ENCODE results near the gene SLC35A2. TPM values are rescaled to one million over a fixed set of nuclear protein-coding genes. Genes with fewer than 3 reads are reported as not detected.

The SLC35A2 gene
- total RNA-seq (2021; ENCODE audit: unreplicated experiment) (35.0 TPM), Bru-seq, nascent RNA (percentile 66 among the genes with signal in this experiment), BruChase-seq, experiment 1, labeled RNA remaining after a 6-hour chase (percentile 88 among the genes with signal in this experiment), BruChase-seq, experiment 2, labeled RNA remaining after a 2-hour chase (percentile 87 among the genes with signal in this experiment)
- polyA plus RNA-seq (2012) = 29.2 and 34.0 TPM in 2 replicates
- long read RNA-seq, transcript SLC35A2-204 (4 exons, 3,047 nt) = major isoform, 16 of 56 reads
- long read RNA-seq, partial matches to known transcripts = 28 of 56 reads
- long read RNA-seq, other reads (novel, unspliced or antisense) = 1 of 56 reads

- H3K9ac ChIP-seq (ENCODE audit: low read length) = peak within 1 kb of the TSS; percentile 85
- TF ChIP-seq TCF7L2 (IDR thresholded peaks at IDR 0.05; ENCODE audit: borderline replicate concordance, extremely low read depth, insufficient read depth, insufficient read length) (peak; percentile 66), POLR2AphosphoS5 (IDR thresholded peaks at IDR 0.05; ENCODE audit: low read depth, low read length) (peak; percentile 78), POLR2A (IDR thresholded peaks at IDR 0.05; ENCODE audit: borderline replicate concordance, extremely low read depth, insufficient read depth, insufficient read length) (peak; percentile 40), YY1 (IDR thresholded peaks at IDR 0.05; ENCODE audit: extremely low read depth, insufficient replicate concordance, low read depth, low read length) (peak; percentile 87), SIN3A (IDR thresholded peaks at IDR 0.05; ENCODE audit: low read depth) (no peak), SRF (IDR thresholded peaks at IDR 0.05; ENCODE audit: low read depth) (no peak)
- ChIA-PET POLR2A (interaction anchor here (1.3 to 1.5 kb wide), 3 partner anchors 14 to 175 kb away, joined by 3 to 12 read pairs (median 5); partner anchors contain the start of genes PQBP1 and TIMM17B), RAD21 (ENCODE audit: low non-redundant PET in 1 of 2, low total read pairs in 2 of 2, uncharacterized antibody in 2 of 2, unreplicated experiment in 2 of 2) (no interaction called here), CTCF (no interaction called here)
- no peaks in the 10 kb centered on the region for H4K20me1 ChIP-seq (ENCODE audit: insufficient read depth)
- H3K36me3 ChIP-seq (ENCODE audit: control insufficient read depth in 1 of 2, insufficient read depth in 2 of 2, low read length in 2 of 2) = peaks cover 7 to 12% of the 10 kb centered on the region in 2 experiments; a peak in 3 of 4 replicates
- H2AFZ ChIP-seq (ENCODE audit: low read depth, low read length, poor library complexity, severe bottlenecking) = no peak within 1 kb of the TSS
- peaks cover 0 to 18% of the 10 kb centered on the region in 2 experiments for H3K4me1 ChIP-seq (ENCODE audit: control insufficient read depth in 1 of 2, insufficient read depth in 2 of 2, low read length in 2 of 2)
- H3K9me3 ChIP-seq (ENCODE audit: control insufficient read depth in 1 of 2, insufficient read depth in 1 of 2, low read depth in 1 of 2, low read length in 2 of 2) = no peaks in the 10 kb centered on the region
- intact Hi-C loops (cut with micrococcal nuclease) = no loop called here
- ATAC-seq (peak; percentile 90), DNase-seq (ENCODE audit: low read depth, low spot score) (peak; percentile 77)
- H3K79me2 ChIP-seq (ENCODE audit: insufficient read depth, low read length) = peaks cover 53% of the 10 kb centered on the region
- no peaks in the 10 kb centered on the region for H3K9me2 ChIP-seq (ENCODE audit: insufficient read depth)
- BruUV-seq (replicated peaks) = no TSS peak
- H3K27ac ChIP-seq (ENCODE audit: low read depth, low read length) = peak within 1 kb of the TSS; percentile 78
- no peaks in the 10 kb centered on the region for H3K27me3 ChIP-seq (ENCODE audit: insufficient read depth, low read length)
- H3K4me2 ChIP-seq (ENCODE audit: low read length) = peak within 1 kb of the TSS; percentile 83
- H3K4me3 ChIP-seq (replicated peaks in 1 of 2; ENCODE audit: low read depth in 1 of 2, low read length in 2 of 2) = peak within 1 kb of the TSS; percentile 84 to 87
These were observed at the start of gene SLC35A2 for GRCh38 chrX:48911412-48912182. Gene SLC35A2 (minus strand): TSS chrX:48911646. CDS start chrX:48911636, 10 bp downstream.

- Histone ChIP-seq H3K9me2 (ENCODE audit: insufficient read depth) (no peaks in the 10 kb centered on the region), H3K79me2 (ENCODE audit: insufficient read depth, low read length) (peaks cover 18% of the 10 kb centered on the region), H4K20me1 (ENCODE audit: insufficient read depth) (no peaks in the 10 kb centered on the region), H2AFZ (ENCODE audit: low read depth, low read length, poor library complexity, severe bottlenecking) (no peak overlapping the region), H3K4me1 (ENCODE audit: control insufficient read depth in 1 of 2, insufficient read depth in 2 of 2, low read length in 2 of 2) (peaks cover 11 to 18% of the 10 kb centered on the region in 2 experiments), H3K9ac (ENCODE audit: low read length) (no peak overlapping the region), H3K4me3 (replicated peaks in 1 of 2; ENCODE audit: low read depth in 1 of 2, low read length in 2 of 2) (no peak overlapping the region), H3K27ac (ENCODE audit: low read depth, low read length) (no peak overlapping the region), H3K4me2 (ENCODE audit: low read length) (no peak overlapping the region), H3K36me3 (ENCODE audit: control insufficient read depth in 1 of 2, insufficient read depth in 2 of 2, low read length in 2 of 2) (peaks cover 3 to 4% of the 10 kb centered on the region in 2 experiments; a peak in 1 of 4 replicates), H3K27me3 (ENCODE audit: insufficient read depth, low read length) (no peaks in the 10 kb centered on the region), H3K9me3 (ENCODE audit: control insufficient read depth in 1 of 2, insufficient read depth in 1 of 2, low read depth in 1 of 2, low read length in 2 of 2) (no peaks in the 10 kb centered on the region)
- ChIA-PET RAD21 (ENCODE audit: low non-redundant PET in 1 of 2, low total read pairs in 2 of 2, uncharacterized antibody in 2 of 2, unreplicated experiment in 2 of 2) (no interaction called here), POLR2A (no interaction called here), CTCF (no interaction called here)
- ATAC-seq (no peak), DNase-seq (ENCODE audit: low read depth, low spot score) (no peak)
- BruUV-seq (replicated peaks) = no TSS peak
- intact Hi-C loops (cut with micrococcal nuclease) = no loop called here
- TF ChIP-seq CEBPB (IDR thresholded peaks at IDR 0.05; ENCODE audit: low read depth) (no peak), JUND (IDR thresholded peaks at IDR 0.05) (no peak), SRF (IDR thresholded peaks at IDR 0.05; ENCODE audit: low read depth) (no peak), YY1 (IDR thresholded peaks at IDR 0.05; ENCODE audit: extremely low read depth, insufficient replicate concordance, low read depth, low read length) (no peak), EZH2phosphoT487 (IDR thresholded peaks at IDR 0.05; ENCODE audit: borderline replicate concordance) (no peak), ZBTB33 (IDR thresholded peaks at IDR 0.05; ENCODE audit: extremely low read depth, insufficient replicate concordance, low read length) (no peak), ATF3 (IDR thresholded peaks at IDR 0.05) (no peak), ZNF274 (IDR thresholded peaks at IDR 0.05; ENCODE audit: low read depth, low read length) (no peak), SIN3A (IDR thresholded peaks at IDR 0.05; ENCODE audit: low read depth) (no peak)
These were observed 48.8 kb upstream of the SLC35A2 start for GRCh38 chrX:48960291-48960690.
